ENCODE data around the gene ARAP2.

Gene ARAP2

GRCh38 chr4:36255577-36255976, 11.3 kb upstream of the ARAP2 start:
- no peak for FAIRE-seq

GRCh38 chr4:36254371-36254770, 10.1 kb upstream of the ARAP2 start:
- FAIRE-seq: no peak

- FAIRE-seq: no peak
These were observed 7.7 kb upstream of the ARAP2 start for GRCh38 chr4:36251983-36252382.

GRCh38 chr4:36249610-36250009, 5.3 kb upstream of the ARAP2 start:
- no peak for FAIRE-seq

- FAIRE-seq: no peak
These were observed 708 bp downstream of the ARAP2 start for GRCh38 chr4:36243355-36244256.

GRCh38 chr4:36242629-36243354, 1.5 kb downstream of the ARAP2 start:
- no peak for FAIRE-seq

- FAIRE-seq: no peak
These were observed 2.5 kb downstream of the ARAP2 start for GRCh38 chr4:36241771-36242170.

GRCh38 chr4:36237366-36238313, 6.7 kb downstream of the ARAP2 start:
- FAIRE-seq: no peak

- FAIRE-seq: no peak
These were observed 8.2 kb downstream of the ARAP2 start for GRCh38 chr4:36236159-36236558.

GRCh38 chr4:36235306-36235705, 9.0 kb downstream of the ARAP2 start:
- no peak for FAIRE-seq

- no peak for FAIRE-seq
These were observed 10.6 kb downstream of the ARAP2 start for GRCh38 chr4:36233567-36234266.

- no peak for FAIRE-seq
These were observed 13.8 kb downstream of the ARAP2 start for GRCh38 chr4:36230534-36230933.

GRCh38 chr4:36227913-36228312, 16.4 kb downstream of the ARAP2 start:
- FAIRE-seq: no peak

- FAIRE-seq: no peak
These were observed 17.7 kb downstream of the ARAP2 start for GRCh38 chr4:36226430-36227227.

- FAIRE-seq: no peak
These were observed 19.1 kb downstream of the ARAP2 start for GRCh38 chr4:36224972-36225903.

GRCh38 chr4:36222702-36223101, 21.6 kb downstream of the ARAP2 start:
- no peak for FAIRE-seq

GRCh38 chr4:36220776-36221175, 23.5 kb downstream of the ARAP2 start:
- no peak for FAIRE-seq

- no peak for FAIRE-seq
These were observed 26.2 kb downstream of the ARAP2 start for GRCh38 chr4:36218121-36218520.

GRCh38 chr4:36215627-36216026, 28.7 kb downstream of the ARAP2 start:
- FAIRE-seq: no peak

All from G401.6 (cell line).